Hepatocyte (in vitro differentiated cells): ENCODE data around the gene ADAMTS12. TPM values are rescaled to one million over a fixed set of nuclear protein-coding genes. Genes with fewer than 3 reads are reported as not detected.

ENCODE experiments used
- DNase-seq: peaks from one replicate; pipeline ENCODE4 v3.0.0-alpha.2; 2016; ENCODE audit warnings: low spot score
- H2AFZ ChIP-seq: fragments of 200-600 bp; sonication (generic); 2 replicates; pipeline ENCODE4 v1.6.0; 2016; ENCODE audit warnings: antibody characterized with exemption, mild to moderate bottlenecking
- H3K27ac ChIP-seq: fragments of 200-600 bp; sonication (generic); 2 replicates; pipeline ENCODE4 v1.5.1; 2016; ENCODE audit warnings: mild to moderate bottlenecking
- H3K27me3 ChIP-seq: fragments of 200-600 bp; sonication (generic); 2 replicates; pipeline ENCODE4 v1.6.1; 2016
- H3K36me3 ChIP-seq: fragments of 200-600 bp; sonication (generic); replicated peaks from 2 replicates; pipeline ENCODE4 v1.5.1; 2016; ENCODE audit warnings: low read depth; ENCODE audit not compliant: insufficient read depth
- H3K4me1 ChIP-seq: fragments of 200-600 bp; sonication (generic); 2 replicates; pipeline ENCODE4 v1.5.1; 2016; ENCODE audit warnings: mild to moderate bottlenecking, moderate library complexity; ENCODE audit not compliant: insufficient read depth
- H3K4me2 ChIP-seq: fragments of 200-600 bp; sonication (generic); 2 replicates; pipeline ENCODE4 v1.6.0; 2016
- H3K4me3 ChIP-seq: fragments of 200-600 bp; sonication (generic); 2 replicates; pipeline ENCODE4 v1.5.1; 2016; ENCODE audit warnings: mild to moderate bottlenecking
- H3K79me2 ChIP-seq: fragments of 200-600 bp; sonication (generic); 2 replicates; pipeline ENCODE4 v1.6.0; 2017; ENCODE audit warnings: mild to moderate bottlenecking
- H3K9me2 ChIP-seq: fragments of 200-600 bp; sonication (generic); replicated peaks from 2 replicates; pipeline ENCODE4 v1.6.0; 2017; ENCODE audit warnings: mild to moderate bottlenecking; ENCODE audit not compliant: insufficient read depth
- H3K9me3 ChIP-seq: fragments of 200-600 bp; sonication (generic); 2 replicates; pipeline ENCODE4 v1.5.1; 2016; ENCODE audit warnings: low read depth, mild to moderate bottlenecking
- H4K20me1 ChIP-seq: fragments of 200-600 bp; sonication (generic); 2 replicates; pipeline ENCODE4 v1.6.0; 2016; ENCODE audit warnings: mild to moderate bottlenecking; ENCODE audit not compliant: insufficient read depth, poor library complexity, severe bottlenecking
- EZH2 ChIP-seq: fragments of 200-600 bp; sonication (generic); IDR thresholded peaks from 2 replicates; pipeline ENCODE4 v1.6.1; 2016; ENCODE audit warnings: antibody characterized with exemption, mild to moderate bottlenecking, borderline replicate concordance
- EZH2phosphoT487 ChIP-seq: fragments of 200-600 bp; sonication (generic); IDR thresholded peaks from one replicate; pipeline ENCODE4 v1.6.1; 2018; ENCODE audit warnings: antibody characterized with exemption, mild to moderate bottlenecking, low read depth, moderate library complexity; ENCODE audit not compliant: unreplicated experiment, severe bottlenecking
- WGBS: methylation state at CpG from one replicate; pipeline ENCODE4 v1.1.6; 2016; ENCODE audit warnings: low lambda C conversion rate; ENCODE audit errors: missing lambda C conversion rate; 5-methylcytosine and 5-hydroxymethylcytosine counted together
- polyA plus RNA-seq: library from polyadenylated mRNA; unstranded; fragments of >200 nt; fragmentation: Nextera tagmentation; extraction: Ambion mirVana; gene quantifications from 2 replicates; pipeline ENCODE4 v1.2.1, GENCODE V29; 2016
- total RNA-seq: library from RNA; depleted of rRNA; stranded (reverse); fragments of >200 nt; gene quantifications from 2 replicates; pipeline ENCODE4 v1.2.3, GENCODE V29; 2014
- TF ChIP-seq, protein P1 (sequence below): fragments of 200-600 bp; sonication (generic); IDR thresholded peaks from 2 replicates; pipeline ENCODE4 v1.5.1; 2016; ENCODE audit warnings: antibody characterized with exemption, mild to moderate bottlenecking; ENCODE audit not compliant: poor library complexity

Gene ADAMTS12
- total and polyA plus RNA-seq, 2 experiments from 2014 or later, result 3.2 to 8.9 TPM

DNA sequence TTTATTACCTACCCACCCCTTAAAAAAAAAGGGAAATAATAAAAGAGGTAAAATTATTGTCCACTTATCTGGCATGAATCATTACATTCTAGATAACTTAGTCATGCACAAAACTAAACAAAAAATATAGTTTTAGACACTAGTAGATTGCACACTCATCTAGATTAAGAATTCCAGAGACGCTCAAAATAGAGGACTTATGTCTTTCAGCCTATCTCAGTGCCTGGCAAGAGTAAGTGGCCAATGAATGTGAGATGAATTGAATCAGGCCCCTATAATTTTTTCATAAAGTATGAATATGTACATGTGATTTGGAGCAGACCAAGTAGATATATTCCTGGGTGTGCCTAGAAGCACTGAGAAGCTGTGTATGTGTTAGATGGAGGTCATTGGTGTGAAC, 42.4 kb upstream of the ADAMTS12 start:
- Histone ChIP-seq H3K9me3 (no peaks in the 10 kb centered on the region), H3K9me2 (no peaks in the 10 kb centered on the region)

DNA sequence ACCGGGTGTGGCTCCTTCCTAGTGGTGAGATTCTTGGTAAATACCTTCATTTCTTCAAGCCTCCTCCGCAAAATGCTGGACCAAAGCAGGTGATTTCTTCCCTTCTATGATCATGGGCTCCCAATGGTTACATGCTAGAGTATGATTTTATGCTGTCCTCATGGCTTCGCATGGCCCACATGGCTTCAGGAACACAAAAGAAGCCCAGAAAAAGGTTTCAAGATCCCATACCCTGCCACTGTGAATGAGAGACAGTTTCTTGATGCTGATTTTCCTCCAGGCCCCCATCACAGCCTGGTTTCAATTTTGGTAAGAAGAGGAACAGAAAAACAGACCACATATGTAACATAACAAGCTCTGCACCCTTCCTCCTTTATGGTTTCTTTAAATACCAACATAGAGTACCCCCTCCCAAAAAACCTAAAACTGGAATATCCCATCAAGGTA, 42.0 kb upstream of the ADAMTS12 start:
- Histone ChIP-seq H3K4me2 (no peak overlapping the region), H2AFZ (no peak overlapping the region), H3K79me2 (no peaks in the 10 kb centered on the region), H3K4me3 (no peak overlapping the region), H4K20me1 (no peaks in the 10 kb centered on the region), H3K27me3 (peaks cover 4% of the 10 kb centered on the region), H3K9me2 (no peaks in the 10 kb centered on the region), H3K27ac (no peak overlapping the region), H3K9me3 (no peaks in the 10 kb centered on the region), H3K36me3 (no peaks in the 10 kb centered on the region), H3K4me1 (no peaks in the 10 kb centered on the region)
- 92% methylated on average over 3 of the region's 3 CpGs for WGBS
- TF ChIP-seq EZH2 (no peak), EZH2phosphoT487 (no peak)
- TF ChIP-seq, protein P1, sequence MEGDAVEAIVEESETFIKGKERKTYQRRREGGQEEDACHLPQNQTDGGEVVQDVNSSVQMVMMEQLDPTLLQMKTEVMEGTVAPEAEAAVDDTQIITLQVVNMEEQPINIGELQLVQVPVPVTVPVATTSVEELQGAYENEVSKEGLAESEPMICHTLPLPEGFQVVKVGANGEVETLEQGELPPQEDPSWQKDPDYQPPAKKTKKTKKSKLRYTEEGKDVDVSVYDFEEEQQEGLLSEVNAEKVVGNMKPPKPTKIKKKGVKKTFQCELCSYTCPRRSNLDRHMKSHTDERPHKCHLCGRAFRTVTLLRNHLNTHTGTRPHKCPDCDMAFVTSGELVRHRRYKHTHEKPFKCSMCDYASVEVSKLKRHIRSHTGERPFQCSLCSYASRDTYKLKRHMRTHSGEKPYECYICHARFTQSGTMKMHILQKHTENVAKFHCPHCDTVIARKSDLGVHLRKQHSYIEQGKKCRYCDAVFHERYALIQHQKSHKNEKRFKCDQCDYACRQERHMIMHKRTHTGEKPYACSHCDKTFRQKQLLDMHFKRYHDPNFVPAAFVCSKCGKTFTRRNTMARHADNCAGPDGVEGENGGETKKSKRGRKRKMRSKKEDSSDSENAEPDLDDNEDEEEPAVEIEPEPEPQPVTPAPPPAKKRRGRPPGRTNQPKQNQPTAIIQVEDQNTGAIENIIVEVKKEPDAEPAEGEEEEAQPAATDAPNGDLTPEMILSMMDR, result no peak
- DNase-seq, result no peak

More for the DNA sequence above, 42.4 kb upstream of the ADAMTS12 start:
- H3K4me2 ChIP-seq, result no peak overlapping the region
- no peaks in the 10 kb centered on the region for H3K79me2 ChIP-seq
- H3K4me3 ChIP-seq, result no peak overlapping the region
- H3K27ac ChIP-seq, result no peak overlapping the region
- no peak for DNase-seq
- peaks cover 4% of the 10 kb centered on the region for H3K27me3 ChIP-seq
- no peaks in the 10 kb centered on the region for H3K4me1 ChIP-seq
- H3K36me3 ChIP-seq, result no peaks in the 10 kb centered on the region
- H4K20me1 ChIP-seq, result no peaks in the 10 kb centered on the region
- WGBS, result 85% methylated on average over 1 of the region's 1 CpG
- no peak overlapping the region for H2AFZ ChIP-seq
- TF ChIP-seq, protein P1, result no peak

DNA sequence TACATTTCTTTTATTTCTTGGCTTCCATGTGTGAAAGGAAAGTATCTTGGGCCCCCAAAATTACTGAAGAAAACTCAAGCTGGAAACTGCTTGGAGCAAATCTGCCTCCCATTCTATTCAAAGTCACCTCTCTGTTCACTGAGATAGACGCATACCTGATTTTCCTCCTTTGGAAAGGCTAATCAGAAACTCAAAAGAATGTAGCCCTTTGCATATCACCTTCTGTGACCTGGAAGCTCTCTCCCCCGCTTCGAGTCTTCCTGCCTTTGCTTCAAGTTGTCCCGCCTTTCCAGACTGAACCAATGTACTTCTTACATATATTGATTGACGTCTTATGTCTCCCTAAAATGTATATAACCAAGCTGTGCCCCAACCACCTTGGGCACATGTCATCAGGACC, 39.3 kb upstream of the ADAMTS12 start:
- DNase-seq, result no peak
- no peak overlapping the region for H2AFZ ChIP-seq
- 78% methylated on average over 5 of the region's 5 CpGs for WGBS
- H3K4me3 ChIP-seq, result no peak overlapping the region
- TF ChIP-seq EZH2phosphoT487 (no peak), EZH2 (no peak)
- TF ChIP-seq, protein P1, result no peak
- no peaks in the 10 kb centered on the region for H3K36me3 ChIP-seq
- no peaks in the 10 kb centered on the region for H3K27me3 ChIP-seq
- no peaks in the 10 kb centered on the region for H4K20me1 ChIP-seq
- no peaks in the 10 kb centered on the region for H3K4me1 ChIP-seq
- H3K79me2 ChIP-seq, result no peaks in the 10 kb centered on the region
- H3K4me2 ChIP-seq, result no peak overlapping the region
- H3K27ac ChIP-seq, result no peak overlapping the region
- no peaks in the 10 kb centered on the region for H3K9me3 ChIP-seq
- H3K9me2 ChIP-seq, result no peaks in the 10 kb centered on the region
